HepG2 (cell line): ENCODE results near the gene ADPRHL1. TPM values are rescaled to one million over a fixed set of nuclear protein-coding genes. Genes with fewer than 3 reads are reported as not detected.

Experiments
- ATAC-seq: fragments of 200-7000 bp; cut with Tn5 transposase; 3 replicates; pipeline ENCODE4 v1.9.1; 2020; ENCODE audit warnings: mild to moderate bottlenecking, moderate library complexity
- BruUV-seq: library from RNA; stranded (reverse); fragments of 400-500 nt; replicated peaks from 2 replicates; lab custom pipeline; 2021; lab: Mats Ljungman, UMichigan
- CTCF ChIA-PET: fragments of 300-600 bp; formaldehyde crosslinking; extraction: SDS; loops from one replicate; lab custom pipeline; 2021; ENCODE audit warnings: low total read pairs, inconsistent platforms, low intra/inter-chr PET ratio; lab: Yijun Ruan, JAX
- POLR2A ChIA-PET: fragments of 350-600 bp; sonication (Branson Sonifier 250); formaldehyde crosslinking; loops from one replicate; lab custom pipeline; 2020; ENCODE audit warnings: antibody characterized with exemption, inconsistent platforms; lab: Yijun Ruan, JAX
- DNase-seq: peaks from one replicate; pipeline ENCODE4 v3.0.0-alpha.2; 2015; ENCODE audit warnings: low spot score
- FAIRE-seq: peaks from 3 replicates; lab custom pipeline; 2011; peaks lifted over from hg19 to GRCh38; lab: Jason Lieb, UNC
- H2AFZ ChIP-seq: one replicate; pipeline ENCODE4 v1.6.1; 2011; ENCODE audit warnings: low read length, inconsistent platforms
- H3K27ac ChIP-seq: fragments of 300-600 bp; 3 replicates; pipeline ENCODE4 v1.8.0; 2011; ENCODE audit warnings: mixed run types, mild to moderate bottlenecking, mixed read lengths, low read length, inconsistent platforms; ENCODE audit not compliant: insufficient read depth; ENCODE audit errors: extremely low read length
- H3K27me3 ChIP-seq, 2 experiments: fragments of 200-600 bp in 1 of 2; 2 replicates in 1 of 2; 3 replicates in 1 of 2; pipeline versions ENCODE4 v1.6.0 to v1.8.0; 2011; ENCODE audit warnings: low read length in 2 of 2, mild to moderate bottlenecking in 2 of 2, moderate library complexity in 2 of 2, inconsistent platforms in 1 of 2; ENCODE audit not compliant: insufficient read depth in 2 of 2, control insufficient read depth in 1 of 2
- H3K36me3 ChIP-seq, 2 experiments: fragments of 200-600 bp in 1 of 2; replicated peaks in 1 of 2; 2 replicates in 1 of 2; 3 replicates in 1 of 2; pipeline versions ENCODE4 v1.5.1 to v1.8.0; 2011; ENCODE audit warnings: low read length in 2 of 2, inconsistent platforms in 1 of 2; ENCODE audit not compliant: insufficient read depth in 2 of 2, control insufficient read depth in 1 of 2
- H3K4me1 ChIP-seq: 2 replicates; pipeline ENCODE4 v1.5.1; 2012; ENCODE audit warnings: low read length, inconsistent platforms; ENCODE audit not compliant: insufficient read depth
- H3K4me2 ChIP-seq: 2 replicates; pipeline ENCODE4 v1.6.0; 2011; ENCODE audit warnings: low read depth, low read length, inconsistent platforms
- H3K4me3 ChIP-seq, 3 experiments: fragments of 200-600 bp in 1 of 3; sonication (generic), shearing (Covaris generic) in 1 of 3; replicated peaks in 1 of 3; 2 replicates each; pipeline ENCODE4 v1.5.1; 2011 to 2016; ENCODE audit warnings: low read length in 3 of 3, inconsistent platforms in 2 of 3, low read depth in 2 of 3, mild to moderate bottlenecking in 2 of 3, control low read depth in 1 of 3, mixed read lengths in 1 of 3; ENCODE audit not compliant: insufficient read depth in 1 of 3
- H3K79me2 ChIP-seq: one replicate; pipeline ENCODE4 v1.6.1; 2011; ENCODE audit warnings: low read length, inconsistent platforms; ENCODE audit not compliant: insufficient read depth
- H3K9ac ChIP-seq: 2 replicates; pipeline ENCODE4 v1.6.0; 2011; ENCODE audit warnings: mild to moderate bottlenecking, low read depth, low read length, inconsistent platforms; ENCODE audit not compliant: insufficient read depth
- H3K9me3 ChIP-seq: 2 replicates; pipeline ENCODE4 v1.5.1; 2012; ENCODE audit warnings: mild to moderate bottlenecking, low read length
- H4K20me1 ChIP-seq: 2 replicates; pipeline ENCODE4 v1.6.0; 2011; ENCODE audit warnings: inconsistent platforms, mild to moderate bottlenecking, low read length, moderate library complexity; ENCODE audit not compliant: insufficient read depth
- ARHGAP35 ChIP-seq: sonication (generic); formaldehyde crosslinking; IDR thresholded peaks from 2 replicates; pipeline ENCODE4 v1.9.0; 2022; ENCODE audit warnings: mild to moderate bottlenecking, inconsistent platforms, moderate library complexity, missing genetic modification reagents, borderline replicate concordance
- BRF2 ChIP-seq: sonication (generic); formaldehyde crosslinking; IDR thresholded peaks from 2 replicates; pipeline ENCODE4 v1.8.1; 2022; ENCODE audit warnings: mild to moderate bottlenecking, missing genetic modification reagents
- HIVEP1 ChIP-seq: sonication (generic); formaldehyde crosslinking; IDR thresholded peaks from 2 replicates; pipeline ENCODE4 v1.4.0; 2020; ENCODE audit warnings: mild to moderate bottlenecking, missing genetic modification reagents
- MIER2 ChIP-seq: IDR thresholded peaks from 2 replicates; pipeline ENCODE4 v1.6.1; 2016; ENCODE audit warnings: missing biosample characterization, missing genetic modification reagents
- NRL ChIP-seq: sonication (generic); formaldehyde crosslinking; IDR thresholded peaks from 2 replicates; pipeline ENCODE4 v1.5.0; 2020; ENCODE audit warnings: missing genetic modification reagents, mild to moderate bottlenecking, moderate library complexity, borderline replicate concordance
- PTBP1 ChIP-seq: fragments of 200-400 bp; formaldehyde crosslinking; IDR thresholded peaks from 2 replicates; pipeline ENCODE4 v1.6.1; 2018; ENCODE audit warnings: low read length, low read depth; ENCODE audit not compliant: poor library complexity, severe bottlenecking
- RFXAP ChIP-seq: sonication (generic); formaldehyde crosslinking; IDR thresholded peaks from 2 replicates; pipeline ENCODE4 v1.4.0; 2020; ENCODE audit warnings: missing genetic modification reagents, borderline replicate concordance
- SKIL ChIP-seq: sonication (generic); formaldehyde crosslinking; IDR thresholded peaks from 2 replicates; pipeline ENCODE4 v1.8.0; 2022; ENCODE audit warnings: missing genetic modification reagents, mild to moderate bottlenecking, moderate library complexity, borderline replicate concordance
- TOE1 ChIP-seq: sonication (generic); formaldehyde crosslinking; IDR thresholded peaks from 2 replicates; pipeline ENCODE4 v1.4.0; 2020; ENCODE audit warnings: mild to moderate bottlenecking, missing genetic modification reagents
- ZBTB1 ChIP-seq: sonication (generic); formaldehyde crosslinking; IDR thresholded peaks from 2 replicates; pipeline ENCODE4 v1.4.0; 2020; ENCODE audit warnings: missing genetic modification reagents, borderline replicate concordance
- ZFP62 ChIP-seq: sonication (generic); formaldehyde crosslinking; IDR thresholded peaks from 2 replicates; pipeline ENCODE4 v1.4.0; 2020; ENCODE audit warnings: missing genetic modification reagents
- ZNF468 ChIP-seq: sonication (generic); formaldehyde crosslinking; IDR thresholded peaks from 2 replicates; pipeline ENCODE4 v1.8.0; 2022; ENCODE audit warnings: mild to moderate bottlenecking, moderate library complexity, missing genetic modification reagents
- ZNF563 ChIP-seq: sonication (generic); formaldehyde crosslinking; IDR thresholded peaks from 2 replicates; pipeline ENCODE4 v1.8.0; 2022; ENCODE audit warnings: mild to moderate bottlenecking, moderate library complexity, missing genetic modification reagents
- ZNF678 ChIP-seq: sonication (generic); formaldehyde crosslinking; IDR thresholded peaks from 2 replicates; pipeline ENCODE4 v1.4.0; 2020; ENCODE audit warnings: mild to moderate bottlenecking, missing genetic modification reagents
- ZNF772 ChIP-seq: sonication (generic); formaldehyde crosslinking; IDR thresholded peaks from 2 replicates; pipeline ENCODE4 v1.5.0; 2020; ENCODE audit warnings: mild to moderate bottlenecking, missing genetic modification reagents
- ZSCAN25 ChIP-seq: sonication (generic); formaldehyde crosslinking; IDR thresholded peaks from 2 replicates; pipeline ENCODE4 v1.8.0; 2022; ENCODE audit warnings: mild to moderate bottlenecking, missing genetic modification reagents
- ZSCAN30 ChIP-seq: sonication (generic); formaldehyde crosslinking; IDR thresholded peaks from 2 replicates; pipeline ENCODE4 v1.5.0; 2020; ENCODE audit warnings: mild to moderate bottlenecking, missing genetic modification reagents
- WGBS: methylation state at CpG from one replicate; pipeline ENCODE4 v1.1.6; 2017; ENCODE audit warnings: low lambda C conversion rate; 5-methylcytosine and 5-hydroxymethylcytosine counted together
- in situ Hi-C: cut with HindIII; loops from 2 replicates; pipeline ENCODE4 v1.10.0; 2017; ENCODE audit warnings: low pct_unique_long_range_greater_than_20kb; ENCODE audit not compliant: extremely low pct_ligation_motif_present
- intact Hi-C: fragments of 100-400 bp; cut with micrococcal nuclease; formaldehyde crosslinking; loops from one replicate; pipeline ENCODE4 v1.10.0; 2022; ENCODE audit not compliant: unreplicated experiment
- polyA plus RNA-seq, 8 experiments: library from polyadenylated mRNA; depleted of rRNA in 3 of 8; stranded (reverse) in 7 of 8; unstranded in 1 of 8; fragments of >200 nt; fragmentation: Illumina TruSeq in 4 of 8; extraction: Trizol in 4 of 8; gene quantifications; 2 replicates each; pipeline versions ENCODE4 v1.2.1 to v1.2.3, GENCODE V29; 2011 to 2016; ENCODE audit warnings: low read depth in 4 of 8, missing spikeins in 1 of 8, mixed read lengths in 1 of 8; ENCODE audit not compliant: insufficient read depth in 1 of 8
- total RNA-seq, 5 experiments: library from RNA; depleted of rRNA; stranded (reverse); fragments of >200 nt; fragmentation: Illumina TruSeq; extraction: Trizol; gene quantifications; 2 replicates each; pipeline ENCODE4 v1.2.3, GENCODE V29; 2016; ENCODE audit warnings: low read depth in 1 of 5
- TF ChIP-seq, protein P1 (sequence below): IDR thresholded peaks from 2 replicates; pipeline ENCODE4 v1.6.1; 2012; ENCODE audit warnings: inconsistent platforms
- TF ChIP-seq, protein P2 (sequence below): sonication (generic); formaldehyde crosslinking; IDR thresholded peaks from 2 replicates; pipeline ENCODE4 v1.9.0; 2022; ENCODE audit warnings: missing genetic modification reagents, mild to moderate bottlenecking, borderline replicate concordance

ADPRHL1 gene
- total and polyA plus RNA-seq, 2 of the 13 experiments (the other 11 are each of a cell fraction or from before 2014, with no cell fraction given) = 0.34 to 0.40 TPM

DNA sequence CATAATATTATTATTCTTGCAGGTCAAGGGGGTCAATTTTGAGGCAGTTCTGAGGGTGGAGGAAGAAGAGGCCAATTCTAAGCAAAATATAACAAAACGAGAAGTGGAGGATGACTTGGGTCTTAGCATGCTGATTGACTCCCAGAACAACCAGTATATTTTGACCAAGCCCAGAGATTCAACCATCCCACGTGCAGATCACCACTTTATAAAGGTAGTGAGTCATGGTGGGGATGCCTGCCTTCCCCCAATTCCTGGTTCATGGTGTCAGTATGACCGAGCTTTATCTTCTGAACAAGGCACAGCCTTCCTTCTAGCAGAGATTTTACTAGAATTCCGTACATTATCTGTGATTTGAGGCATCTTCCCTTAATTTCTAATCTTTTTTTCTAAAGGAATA is 46.6 kb upstream of the ADPRHL1 start:
- ChIA-PET CTCF (no interaction called here), POLR2A (no interaction called here)
- no peak for TF ChIP-seq ARHGAP35 (CRISPR knock-in tag)
- TF ChIP-seq TOE1 (CRISPR knock-in tag) = no peak
- TF ChIP-seq ZSCAN30 (CRISPR knock-in tag) = no peak
- no peak for TF ChIP-seq MIER2 (CRISPR knock-in tag)
- TF ChIP-seq, protein P1, sequence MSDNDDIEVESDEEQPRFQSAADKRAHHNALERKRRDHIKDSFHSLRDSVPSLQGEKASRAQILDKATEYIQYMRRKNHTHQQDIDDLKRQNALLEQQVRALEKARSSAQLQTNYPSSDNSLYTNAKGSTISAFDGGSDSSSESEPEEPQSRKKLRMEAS = no peak
- TF ChIP-seq ZNF772 (CRISPR knock-in tag) = no peak
- TF ChIP-seq RFXAP (CRISPR knock-in tag) = no peak
- no peak for TF ChIP-seq ZNF563
- no peak for TF ChIP-seq HIVEP1
- no peak for TF ChIP-seq PTBP1
- no peak for TF ChIP-seq SKIL
- no peak for TF ChIP-seq ZSCAN25 (CRISPR knock-in tag)
- no peak for TF ChIP-seq ZBTB1
- TF ChIP-seq ZNF468 = no peak
- no peak for TF ChIP-seq ZNF678 (CRISPR knock-in tag)
- no peak for TF ChIP-seq BRF2 (CRISPR knock-in tag)
- no peak for TF ChIP-seq NRL (CRISPR knock-in tag)
- TF ChIP-seq, protein P2, sequence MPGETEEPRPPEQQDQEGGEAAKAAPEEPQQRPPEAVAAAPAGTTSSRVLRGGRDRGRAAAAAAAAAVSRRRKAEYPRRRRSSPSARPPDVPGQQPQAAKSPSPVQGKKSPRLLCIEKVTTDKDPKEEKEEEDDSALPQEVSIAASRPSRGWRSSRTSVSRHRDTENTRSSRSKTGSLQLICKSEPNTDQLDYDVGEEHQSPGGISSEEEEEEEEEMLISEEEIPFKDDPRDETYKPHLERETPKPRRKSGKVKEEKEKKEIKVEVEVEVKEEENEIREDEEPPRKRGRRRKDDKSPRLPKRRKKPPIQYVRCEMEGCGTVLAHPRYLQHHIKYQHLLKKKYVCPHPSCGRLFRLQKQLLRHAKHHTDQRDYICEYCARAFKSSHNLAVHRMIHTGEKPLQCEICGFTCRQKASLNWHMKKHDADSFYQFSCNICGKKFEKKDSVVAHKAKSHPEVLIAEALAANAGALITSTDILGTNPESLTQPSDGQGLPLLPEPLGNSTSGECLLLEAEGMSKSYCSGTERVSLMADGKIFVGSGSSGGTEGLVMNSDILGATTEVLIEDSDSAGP (CRISPR knock-in tag) = no peak
- TF ChIP-seq ZFP62 = no peak
- Histone ChIP-seq H3K9ac (no peak overlapping the region), H3K4me1 (peaks cover 22% of the 10 kb centered on the region), H2AFZ (no peak overlapping the region), H3K27me3 (no peaks in the 10 kb centered on the region), H3K27ac (no peak overlapping the region), H4K20me1 (peaks cover 14% of the 10 kb centered on the region; the same call in 1 of the 2 replicates), H3K36me3 (peaks cover 28 to 87% of the 10 kb centered on the region in 2 experiments), H3K9me3 (no peaks in the 10 kb centered on the region), H3K4me3 (no peak overlapping the region), H3K79me2 (peaks cover 15% of the 10 kb centered on the region), H3K4me2 (no peak overlapping the region)
- 100% methylated on average over 4 of the region's 4 CpGs for WGBS
- DNase-seq (no peak), FAIRE-seq (no peak), ATAC-seq (no peak)
- intact Hi-C loops (no loop called here), in situ Hi-C loops (no loop called here)
- BruUV-seq = no TSS peak
